Transverse colon (tissue), 4 donors: ENCODE measurements around the gene EPHB2. TPM values are rescaled to one million over a fixed set of nuclear protein-coding genes. Genes with fewer than 3 reads are reported as not detected.

ENCODE experiments used
- DNase-seq: peaks from one replicate; pipeline ENCODE4 v3.0.0-alpha.2; 2019
- H3K27ac ChIP-seq, 4 donors: fragments of 200-600 bp; sonication (generic); 2 replicates each; pipeline ENCODE4 v1.5.1; 2016 to 2018; ENCODE audit warnings: inconsistent platforms in 4 of 4
- H3K27me3 ChIP-seq: fragments of 200-600 bp; sonication (generic); 2 replicates; pipeline ENCODE4 v1.5.1; 2017; ENCODE audit warnings: inconsistent platforms
- H3K36me3 ChIP-seq, 4 donors: fragments of 200-600 bp; sonication (generic); 2 replicates each; pipeline ENCODE4 v1.5.1; 2017 to 2019; ENCODE audit warnings: inconsistent platforms in 4 of 4
- H3K4me1 ChIP-seq, 4 donors: fragments of 200-600 bp; sonication (generic); 2 replicates each; pipeline ENCODE4 v1.5.1; 2017 to 2020; ENCODE audit warnings: inconsistent platforms in 4 of 4
- H3K4me3 ChIP-seq, 4 donors: fragments of 200-600 bp; sonication (generic); 1 replicate in 1 of 4; 2 replicates in 3 of 4; pipeline versions ENCODE4 v1.5.1 to v1.6.1; 2017 to 2019; ENCODE audit warnings: inconsistent platforms in 4 of 4
- H3K9me3 ChIP-seq, 2 donors: fragments of 200-600 bp; sonication (generic); 2 replicates each; pipeline ENCODE4 v1.5.1; 2017 to 2019; ENCODE audit warnings: inconsistent platforms in 2 of 2
- CTCF ChIP-seq, 5 experiments: fragments of 200-600 bp in 3 of 5; fragments of 450-650 bp in 2 of 5; sonication (generic) in 3 of 5; IDR thresholded peaks; 1 replicate in 2 of 5; 2 replicates in 3 of 5; pipeline ENCODE4 v1.5.1; 2016 to 2017; ENCODE audit warnings: antibody characterized with exemption in 5 of 5, inconsistent platforms in 3 of 5, mild to moderate bottlenecking in 2 of 5, moderate library complexity in 1 of 5
- EP300 ChIP-seq: sonication (generic); formaldehyde crosslinking; IDR thresholded peaks from one replicate; pipeline ENCODE4 v1.6.1; 2017; ENCODE audit warnings: antibody characterized with exemption, low read depth
- POLR2A ChIP-seq: fragments of 450-650 bp; IDR thresholded peaks from one replicate; pipeline ENCODE4 v1.6.1; 2016; ENCODE audit warnings: antibody characterized with exemption, mild to moderate bottlenecking, moderate library complexity
- POLR2AphosphoS5 ChIP-seq, 3 donors: sonication (generic); formaldehyde crosslinking; IDR thresholded peaks; one replicate each; pipeline ENCODE4 v1.6.1; 2016; ENCODE audit warnings: antibody characterized with exemption in 3 of 3
- WGBS, 2 donors: methylation state at CpG; one replicate each; pipeline ENCODE4 v1.1.5; 2018; ENCODE audit warnings: low coverage in 1 of 2; 5-methylcytosine and 5-hydroxymethylcytosine counted together
- in situ Hi-C, 4 donors: fragments of 200-750 bp; cut with MboI; loops; one replicate each; pipeline versions ENCODE4 v1.15.0 to v1.15.1; 2017; ENCODE audit warnings: low sequenced_read_pairs in 3 of 4, low pct_ligation_motif_present in 1 of 4, low pct_unique_long_range_greater_than_20kb in 1 of 4
- intact Hi-C: fragments of 100-400 bp; cut with DNase I; formaldehyde crosslinking; loops from one replicate; pipeline ENCODE4 v1.15.1; 2023; ENCODE audit warnings: low total_unique reads
- total RNA-seq, 4 donors: library from RNA; depleted of rRNA; stranded (reverse); fragments of >200 nt; gene quantifications; one replicate each; pipeline ENCODE4 v1.1.0, GENCODE V29; 2016

EPHB2 gene
- total RNA-seq, 4 donors from 2014 or later: 3.0 to 152 (median 27.9) TPM

- Histone ChIP-seq H3K27me3 (peaks cover 69% of the 10 kb centered on the region), H3K4me3 (no peak overlapping the region), H3K4me1 (peaks cover 0 to 16% (median 9%) of the 10 kb centered on the region in 4 donors), H3K36me3 (no peaks in the 10 kb centered on the region), H3K9me3 (no peaks in the 10 kb centered on the region), H3K27ac (no peak overlapping the region)
- WGBS, 2 donors: 27 to 28% methylated on average over 5 of the region's 5 CpGs
- intact Hi-C loops (no loop called here), in situ Hi-C loops (loop anchor here in 1 of 4 donors (25.0 kb wide), 1 partner anchor 538 kb away; no protein-coding TSS in a partner anchor)
- TF ChIP-seq POLR2A (no peak), EP300 (no peak), CTCF (IDR thresholded peaks at IDR 0.05) (no peak), POLR2AphosphoS5 (IDR thresholded peaks at IDR 0.05) (no peak)
- no peak for DNase-seq
Measured at GRCh38 chr1:22949822-22950331, 239.2 kb downstream of the EPHB2 start.

- intact Hi-C loops (no loop called here), in situ Hi-C loops (no loop called here)
- 69 to 77% methylated on average over 2 to 3 of the region's 3 CpGs for WGBS, 2 donors
- DNase-seq: no peak
- Histone ChIP-seq H3K4me1 (peaks cover 0 to 16% (median 9%) of the 10 kb centered on the region in 4 donors), H3K27me3 (peaks cover 79% of the 10 kb centered on the region), H3K27ac (no peak overlapping the region), H3K9me3 (no peaks in the 10 kb centered on the region), H3K4me3 (no peak overlapping the region), H3K36me3 (no peaks in the 10 kb centered on the region)
- TF ChIP-seq EP300 (no peak), CTCF (IDR thresholded peaks at IDR 0.05) (no peak), POLR2A (no peak), POLR2AphosphoS5 (IDR thresholded peaks at IDR 0.05) (no peak)
Measured at GRCh38 chr1:22951796-22952195, 241.2 kb downstream of the EPHB2 start.

- intact Hi-C loops: no loop called here
- WGBS, 2 donors: 71 to 100% methylated on average over 1 to 5 of the region's 5 CpGs
- in situ Hi-C loops: no loop called here
Measured at GRCh38 chr1:22952694-22953056, 242.0 kb downstream of the EPHB2 start.

More at GRCh38 chr1:22952694-22953056, 242.0 kb downstream of the EPHB2 start:
- H3K4me1 ChIP-seq: peaks cover 0 to 16% (median 9%) of the 10 kb centered on the region in 4 donors
- no peak overlapping the region for H3K27ac ChIP-seq
- no peaks in the 10 kb centered on the region for H3K9me3 ChIP-seq
- H3K4me3 ChIP-seq: no peak overlapping the region
- DNase-seq: no peak
- TF ChIP-seq CTCF (IDR thresholded peaks at IDR 0.05): no peak
- no peak for TF ChIP-seq EP300
- no peak for TF ChIP-seq POLR2AphosphoS5 (IDR thresholded peaks at IDR 0.05)
- TF ChIP-seq POLR2A: no peak
- no peaks in the 10 kb centered on the region for H3K36me3 ChIP-seq
- H3K27me3 ChIP-seq: peaks cover 72% of the 10 kb centered on the region
